Middle frontal gyrus (tissue), 1 donor: Measurements from ENCODE around the gene RBM20.

ENCODE experiments used
- DNase-seq: peaks from one replicate; pipeline ENCODE4 v3.0.0-alpha.2; 2015; ENCODE audit warnings: low spot score; ENCODE audit errors: extremely low spot score

The RBM20 gene

DNA sequence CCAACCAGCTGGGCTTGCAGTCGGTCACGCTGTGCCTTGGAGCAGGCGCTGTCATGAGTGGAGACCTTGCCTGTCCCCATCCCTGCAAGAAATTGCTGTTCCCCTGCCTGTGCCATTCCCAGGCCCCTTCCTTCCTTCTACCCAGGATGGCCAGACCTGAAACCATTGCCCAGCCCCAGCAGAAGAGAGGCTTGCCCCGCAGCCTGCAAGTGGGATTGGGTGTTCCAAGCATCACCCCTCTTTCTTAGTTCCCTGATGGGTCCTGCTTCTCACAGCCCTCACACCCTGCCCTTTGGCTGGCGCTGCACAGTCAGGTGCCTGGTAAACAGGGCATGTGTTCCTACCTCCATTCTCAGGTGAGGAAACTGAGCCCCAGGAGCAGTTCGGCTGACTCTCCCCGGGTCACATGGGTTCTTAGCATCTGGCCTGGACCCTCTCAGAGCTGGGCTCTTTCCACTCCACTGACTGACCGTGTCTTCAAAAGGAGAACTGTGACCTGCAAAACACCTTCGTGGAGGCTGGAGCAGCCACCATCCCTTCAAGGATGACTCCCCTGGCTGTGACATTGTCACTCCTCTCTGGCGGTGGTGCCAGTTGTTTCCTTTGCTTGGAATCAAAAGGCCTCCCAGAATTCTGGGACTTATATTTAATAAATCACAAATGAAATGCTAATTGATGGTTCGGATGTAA, 185.7 kb downstream of the RBM20 start:
- no peak for DNase-seq

DNA sequence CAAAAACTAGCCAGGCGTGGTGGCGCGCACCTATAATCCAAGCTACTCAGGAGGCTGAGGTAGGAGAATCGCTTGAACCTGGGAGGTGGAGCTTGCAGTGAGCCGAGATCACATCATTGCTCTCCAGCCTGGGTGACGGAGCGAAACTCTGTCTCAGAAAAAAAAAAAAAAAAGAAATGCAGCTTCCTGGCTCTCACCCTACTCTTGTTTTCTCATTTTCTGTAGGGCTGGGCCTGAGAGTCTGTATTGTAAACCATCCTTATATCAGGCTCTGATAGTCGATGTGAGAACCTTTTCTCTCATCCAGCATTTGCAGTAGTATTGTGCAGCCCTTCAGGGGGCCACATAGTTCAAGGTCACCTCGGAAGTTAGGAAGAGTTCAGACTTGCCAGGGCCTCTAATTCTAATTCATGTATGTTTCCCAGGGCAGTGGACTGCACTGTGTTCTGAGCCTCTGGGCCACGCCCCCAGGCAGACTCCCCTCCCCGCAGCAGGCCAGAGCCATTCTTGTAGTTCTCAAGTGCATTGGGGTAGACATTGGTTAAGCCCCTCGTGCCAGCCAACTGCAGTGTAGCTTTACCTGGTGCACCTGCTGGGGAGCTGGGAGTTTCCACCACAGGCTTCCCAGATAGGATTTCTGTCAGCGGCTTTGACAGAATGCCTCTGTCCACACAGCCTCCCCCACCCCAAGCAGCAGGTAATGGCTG, 189.3 kb downstream of the RBM20 start:
- no peak for DNase-seq

DNA sequence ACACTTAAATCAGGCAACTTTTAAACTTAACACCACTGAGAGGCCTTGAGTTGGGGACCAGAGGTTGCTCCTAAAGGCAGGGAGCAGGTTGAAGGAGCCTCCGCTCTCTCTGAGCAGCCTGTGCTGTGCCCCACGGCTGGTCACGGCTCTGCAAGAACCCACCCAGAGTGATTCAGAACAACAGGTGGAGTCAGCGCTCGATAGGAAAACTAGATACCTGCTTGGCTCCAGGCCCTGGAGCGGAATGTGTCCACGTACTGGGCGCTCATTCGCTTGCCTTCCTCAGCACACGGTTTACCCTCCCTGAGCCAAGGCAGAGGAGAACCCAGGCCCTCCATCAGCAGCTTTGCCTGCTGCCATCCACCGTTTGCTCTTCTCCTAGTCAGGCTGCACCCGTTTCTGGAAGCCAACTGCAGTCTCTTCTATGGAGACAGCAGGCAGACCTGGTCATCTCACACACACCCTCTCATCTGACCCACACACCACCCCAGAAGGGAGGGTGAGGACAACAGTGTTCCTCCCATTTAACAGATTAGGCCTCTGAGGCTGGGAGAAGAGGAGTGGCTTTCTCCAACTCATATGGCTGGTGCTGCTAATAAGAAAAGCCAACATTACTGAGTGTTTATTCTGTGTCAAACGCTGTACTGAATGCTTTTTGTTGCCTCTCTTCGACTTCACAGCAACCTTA, 189.9 kb downstream of the RBM20 start:
- no peak for DNase-seq

DNA sequence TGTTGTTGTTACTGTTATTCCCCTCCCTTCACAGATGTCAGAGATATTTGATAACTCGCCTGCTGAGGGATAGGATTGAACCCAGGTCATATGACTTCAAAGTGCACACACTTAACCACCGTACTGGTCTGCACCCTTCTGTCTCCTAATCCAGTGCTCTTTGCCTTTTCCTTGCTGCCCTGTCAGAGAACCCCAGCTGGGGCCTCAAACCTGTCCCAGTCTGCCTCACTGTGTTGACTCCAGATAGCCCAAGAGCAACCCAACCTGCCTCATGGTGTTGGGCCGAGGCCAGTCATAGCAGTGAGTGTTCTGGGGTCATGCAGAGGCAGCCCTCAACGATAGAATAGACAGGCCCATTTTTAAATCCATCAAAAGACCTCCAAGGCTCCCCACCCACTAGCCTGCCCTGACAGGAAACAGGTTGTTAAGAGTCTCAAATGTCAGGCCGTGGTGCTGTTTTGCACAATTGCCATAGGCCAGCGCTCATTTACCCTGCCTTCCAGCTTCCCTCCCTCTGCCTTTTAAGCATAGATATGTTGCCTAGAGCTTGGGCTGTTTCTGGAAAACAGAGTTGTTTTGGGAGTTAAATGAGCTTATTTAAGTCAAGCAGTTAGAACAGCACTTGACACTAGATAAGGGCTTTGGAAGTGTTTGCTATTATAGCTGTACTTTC, 190.6 kb downstream of the RBM20 start:
- DNase-seq = no peak

DNA sequence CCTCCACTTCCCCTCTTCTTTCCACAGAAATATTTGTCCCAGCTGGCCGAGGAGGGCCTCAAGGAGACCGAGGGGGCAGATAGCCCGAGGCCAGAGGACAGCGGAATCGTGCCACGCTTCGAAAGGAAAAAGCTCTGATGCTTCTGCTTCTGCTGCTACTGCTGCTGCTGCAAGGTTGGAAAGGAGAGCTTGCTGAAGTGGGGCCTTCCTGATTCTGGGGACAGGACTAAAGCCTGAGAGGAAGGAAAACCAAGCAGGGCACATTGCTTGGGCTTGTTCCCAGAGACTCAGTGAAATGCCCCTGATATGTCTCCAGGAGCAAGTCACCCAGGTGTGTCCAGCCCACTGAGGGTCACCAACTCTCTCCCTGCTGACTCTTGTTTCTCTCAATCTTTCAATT, 191.7 kb downstream of the RBM20 start:
- no peak for DNase-seq

DNA sequence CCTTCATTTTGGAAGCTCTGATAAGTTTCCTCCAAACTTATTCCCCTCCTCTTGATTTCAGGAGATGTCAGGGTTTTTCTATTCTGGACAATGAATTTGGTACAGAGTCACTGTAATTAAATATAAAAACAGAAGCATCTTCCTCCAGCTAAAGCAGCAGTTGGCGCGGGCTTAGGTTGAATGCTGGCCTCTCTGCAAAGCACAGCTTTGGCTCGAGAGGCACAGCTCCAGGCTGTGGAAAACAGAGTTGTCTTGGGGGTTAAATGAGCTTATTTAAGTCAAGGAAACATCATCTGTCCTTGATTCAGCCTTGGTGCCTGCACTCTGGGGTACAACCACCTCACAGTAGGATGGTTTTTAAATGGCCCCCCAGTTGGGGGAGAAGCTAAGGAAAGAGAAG, 192.6 kb downstream of the RBM20 start:
- DNase-seq = no peak

DNA sequence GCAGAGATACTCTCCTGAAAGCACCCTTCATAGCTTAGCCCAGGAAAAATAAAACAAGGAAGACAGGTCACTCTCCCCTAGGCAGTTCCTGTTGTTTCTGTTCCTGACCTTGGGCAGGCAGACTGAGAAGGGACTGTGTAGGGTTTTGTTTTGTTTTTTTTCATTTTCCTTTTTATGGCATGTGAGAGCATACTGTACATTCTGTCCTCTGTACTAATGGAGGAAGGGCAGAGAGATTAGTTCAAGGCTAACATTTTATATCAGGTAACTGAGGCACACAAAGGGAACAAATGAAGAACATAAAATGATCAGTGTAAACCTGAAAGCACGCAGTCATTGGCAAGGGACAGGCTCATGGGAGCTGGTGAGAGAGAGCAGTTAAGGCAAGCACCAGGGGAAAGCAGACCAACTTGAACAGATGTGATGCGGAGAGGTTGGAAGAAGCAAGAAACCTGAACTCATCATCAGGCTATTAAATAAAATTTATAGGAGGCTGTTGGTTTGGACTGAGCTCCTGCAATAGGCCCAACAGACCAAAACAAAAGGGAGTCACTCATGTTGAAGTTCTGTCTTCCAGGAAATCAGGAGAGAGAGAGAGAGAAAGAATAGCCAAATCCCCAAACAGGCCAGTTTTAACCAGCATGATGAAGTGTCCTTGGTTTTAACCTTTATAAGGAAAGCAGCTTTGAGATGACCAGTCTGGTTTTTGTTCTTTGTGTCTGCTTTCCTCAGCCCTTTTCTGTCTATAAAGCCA, 193.5 kb downstream of the RBM20 start:
- DNase-seq = no peak

DNA sequence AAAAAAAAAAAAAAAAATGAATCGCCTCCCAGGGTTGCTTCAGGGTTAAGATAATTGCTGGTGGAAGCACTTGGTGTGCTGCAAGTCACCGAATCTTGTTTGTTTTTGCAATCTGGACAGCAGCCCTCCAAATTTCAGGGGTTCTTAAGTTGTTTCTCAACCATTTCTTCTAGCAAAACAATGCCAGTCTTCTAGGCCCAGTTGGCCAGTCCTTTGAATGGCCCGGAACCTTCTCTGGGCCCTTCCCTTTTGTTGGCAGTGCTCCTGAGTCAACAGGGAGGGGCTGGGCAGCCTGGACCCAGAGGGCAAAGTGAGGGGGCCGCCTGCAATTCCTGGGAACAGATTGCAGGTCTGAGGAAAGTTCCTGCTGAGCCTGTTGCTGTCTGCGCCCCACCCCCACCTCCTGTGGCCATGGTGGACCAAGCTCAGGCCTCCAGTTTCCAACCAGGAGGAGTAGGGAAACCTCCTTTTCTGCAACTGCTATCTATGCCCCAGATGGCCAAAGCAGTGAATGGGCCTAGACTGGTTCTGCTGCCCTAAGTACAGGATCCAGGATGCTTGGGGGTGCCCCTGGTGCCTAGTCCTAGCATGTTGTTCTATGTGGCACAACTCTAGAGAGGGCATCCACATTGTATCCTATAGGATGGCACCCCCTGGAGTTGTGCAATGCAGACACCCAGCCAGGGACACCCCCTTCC, 196.2 kb downstream of the RBM20 start:
- no peak for DNase-seq

DNA sequence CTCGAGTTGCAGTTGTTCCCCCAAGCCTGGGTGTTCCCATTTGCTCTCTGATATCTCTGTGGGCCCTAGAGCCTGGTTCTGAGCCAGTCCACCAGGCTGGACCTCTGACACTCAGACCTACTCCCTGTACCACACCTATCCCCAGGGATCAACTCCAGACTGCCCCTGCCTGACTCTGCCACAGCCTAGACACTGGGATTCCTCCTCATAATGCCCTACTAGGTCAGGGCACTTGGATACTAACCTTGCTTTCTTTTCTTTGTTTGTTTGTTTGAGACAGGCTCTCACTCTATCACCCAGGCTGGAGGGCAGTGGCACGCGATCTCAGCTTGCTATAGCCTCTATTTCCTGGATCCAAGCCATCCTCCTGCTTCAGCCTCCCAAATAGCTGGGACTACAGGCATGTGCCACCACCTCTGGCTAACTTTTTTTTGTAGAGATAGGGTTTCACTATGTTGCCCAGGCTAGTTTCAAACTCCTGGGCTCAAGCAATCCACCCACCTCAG, 196.8 kb downstream of the RBM20 start:
- DNase-seq = no peak

DNA sequence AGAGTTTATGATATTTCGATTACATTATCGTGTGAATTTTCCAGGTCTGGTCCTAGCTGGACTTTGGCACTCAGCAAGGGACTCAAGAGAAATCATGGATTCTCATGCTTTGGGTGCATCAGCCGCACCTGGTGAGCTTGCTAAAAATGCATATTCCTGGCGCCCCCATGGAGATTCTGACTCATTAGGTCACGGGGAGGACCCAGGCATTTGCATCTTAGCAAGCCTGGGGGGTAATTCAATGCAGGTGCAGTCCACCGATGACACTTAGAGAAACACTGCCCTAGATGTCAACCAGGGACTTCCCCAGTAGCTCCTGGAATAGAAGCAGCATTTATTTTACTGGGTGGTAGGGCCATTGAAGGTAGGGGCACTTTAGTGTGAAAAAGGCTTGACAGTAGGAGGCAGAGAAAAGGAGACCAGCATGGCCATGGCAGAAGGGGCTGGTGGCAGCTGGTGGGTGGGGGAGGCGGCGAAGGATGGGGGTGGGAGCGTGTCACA, 197.7 kb downstream of the RBM20 start:
- DNase-seq = no peak

DNA sequence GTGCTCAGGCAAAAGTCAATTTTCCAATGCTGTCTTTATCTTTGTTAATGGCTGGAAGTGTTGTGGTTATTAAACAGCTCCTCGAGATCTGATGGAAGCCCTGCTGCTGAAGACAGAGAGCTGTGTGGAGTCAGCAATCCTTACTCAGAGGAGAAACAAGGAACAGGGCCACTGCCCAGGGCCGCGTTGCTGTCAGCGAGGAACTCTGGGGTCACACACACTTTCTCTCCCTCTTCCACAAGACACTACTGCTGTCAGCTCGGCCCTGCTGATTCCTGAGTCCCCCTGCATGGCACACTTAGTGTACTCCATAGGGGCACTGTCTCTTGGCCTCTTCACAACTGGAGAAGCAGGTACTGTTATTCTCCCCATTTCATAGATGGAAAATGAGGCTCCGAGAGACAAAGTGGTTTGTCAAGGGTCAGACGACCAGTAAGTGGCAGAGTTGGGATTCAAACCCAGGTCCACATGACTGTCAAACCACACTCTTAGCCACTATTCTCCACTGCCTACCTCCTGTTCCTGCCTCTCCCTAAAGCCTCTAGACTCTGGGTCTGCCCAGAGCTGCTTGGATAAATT, 198.3 kb downstream of the RBM20 start:
- DNase-seq = no peak

DNA sequence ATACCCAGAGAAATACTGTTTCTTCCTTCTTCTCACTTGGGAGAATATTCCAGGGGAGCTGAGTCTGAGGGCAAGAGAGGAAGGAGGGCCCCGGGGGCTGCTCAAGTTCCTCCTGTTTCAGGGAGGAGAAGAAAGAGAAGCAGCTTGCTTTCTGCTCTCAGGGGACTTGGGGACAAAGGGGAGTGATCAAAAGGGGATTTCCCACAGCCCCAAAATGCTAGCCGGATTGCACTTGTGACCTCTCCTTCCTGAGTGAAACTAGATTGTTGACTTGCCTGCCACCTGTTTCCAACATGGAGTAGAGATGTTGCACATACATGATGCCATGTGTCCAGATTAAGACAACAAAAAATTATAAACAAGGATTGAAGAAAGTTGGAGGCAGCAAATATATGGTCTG, 198.9 kb downstream of the RBM20 start:
- DNase-seq = no peak

DNA sequence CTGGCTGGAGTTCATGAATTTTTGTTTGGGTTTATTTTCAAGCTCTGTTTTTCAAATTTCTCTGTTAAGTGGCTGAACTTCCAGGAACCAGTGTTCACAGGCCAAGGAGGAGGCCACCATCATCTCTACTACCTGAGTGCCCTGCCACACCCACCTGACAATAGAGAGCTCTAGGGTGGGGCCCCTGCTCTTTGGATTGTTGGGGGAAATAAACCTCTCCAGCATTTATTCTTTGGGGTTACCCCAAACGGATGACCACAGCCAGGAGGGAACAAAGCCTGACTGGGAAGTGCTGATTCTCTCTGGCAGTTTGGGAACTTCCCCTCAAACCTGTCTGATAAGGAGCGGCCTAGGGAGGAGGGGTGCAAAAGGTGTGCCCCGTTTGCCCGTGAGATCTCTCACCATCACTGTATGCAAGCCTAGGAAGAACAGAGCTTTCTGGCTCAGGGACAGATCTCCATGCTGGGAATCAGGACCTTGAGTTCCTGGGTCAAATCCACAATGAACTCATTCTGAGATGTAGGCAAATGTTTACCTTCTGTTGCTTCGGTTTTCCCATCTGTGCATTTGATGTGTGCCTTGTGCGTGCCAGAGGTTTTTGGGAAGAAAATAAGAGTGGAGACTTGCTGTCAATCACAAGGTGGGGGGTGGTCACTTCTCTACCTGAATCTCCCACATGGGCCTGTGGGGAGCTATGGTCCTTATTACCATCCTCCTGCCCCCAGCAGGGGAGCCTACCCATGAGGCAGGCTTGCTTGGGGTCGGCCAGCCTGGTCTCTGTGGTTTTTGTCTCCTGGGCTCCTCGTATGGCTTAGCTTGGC, 199.9 kb downstream of the RBM20 start:
- no peak for DNase-seq

DNA sequence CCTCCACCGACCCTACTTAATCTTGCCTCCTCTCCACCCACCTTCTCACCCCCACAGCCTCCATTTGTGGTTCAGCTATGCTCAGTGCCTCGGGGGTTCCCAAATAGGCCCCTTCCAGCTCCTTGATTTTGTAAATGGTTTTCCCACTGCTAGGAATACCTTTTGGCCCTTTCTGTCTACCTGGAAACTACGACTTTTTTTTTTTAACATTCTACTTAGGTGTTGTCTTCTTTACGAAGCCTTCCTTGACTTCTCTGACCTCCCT, 200.4 kb downstream of the RBM20 start:
- no peak for DNase-seq

DNA sequence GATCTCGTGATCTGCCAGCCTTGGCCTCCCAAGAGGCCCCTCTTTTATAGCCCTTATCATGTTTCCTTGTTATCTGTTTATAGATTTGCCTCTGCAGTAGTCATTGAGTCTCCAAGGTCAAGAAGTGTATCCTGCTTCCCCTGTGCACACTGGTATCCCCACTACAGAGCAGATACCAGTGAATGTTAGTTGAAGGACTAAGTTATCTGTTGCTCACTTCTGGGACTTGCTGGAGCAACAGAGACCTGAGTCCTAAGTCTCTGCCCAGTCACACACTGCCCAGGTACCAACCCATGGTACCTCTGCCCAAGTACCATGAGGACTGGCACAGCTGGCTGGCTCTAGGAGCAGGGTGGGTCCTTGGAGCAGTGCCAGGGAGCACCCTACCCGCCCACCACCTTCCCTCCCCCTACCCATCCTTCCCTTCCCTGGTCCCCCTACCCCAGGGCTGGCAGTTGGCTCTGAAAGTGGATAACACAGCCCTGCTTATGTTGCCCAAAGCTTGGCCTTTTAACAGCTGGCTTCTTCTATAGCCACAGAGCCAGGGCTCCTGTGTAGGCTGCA, 201.1 kb downstream of the RBM20 start:
- DNase-seq = no peak

DNA sequence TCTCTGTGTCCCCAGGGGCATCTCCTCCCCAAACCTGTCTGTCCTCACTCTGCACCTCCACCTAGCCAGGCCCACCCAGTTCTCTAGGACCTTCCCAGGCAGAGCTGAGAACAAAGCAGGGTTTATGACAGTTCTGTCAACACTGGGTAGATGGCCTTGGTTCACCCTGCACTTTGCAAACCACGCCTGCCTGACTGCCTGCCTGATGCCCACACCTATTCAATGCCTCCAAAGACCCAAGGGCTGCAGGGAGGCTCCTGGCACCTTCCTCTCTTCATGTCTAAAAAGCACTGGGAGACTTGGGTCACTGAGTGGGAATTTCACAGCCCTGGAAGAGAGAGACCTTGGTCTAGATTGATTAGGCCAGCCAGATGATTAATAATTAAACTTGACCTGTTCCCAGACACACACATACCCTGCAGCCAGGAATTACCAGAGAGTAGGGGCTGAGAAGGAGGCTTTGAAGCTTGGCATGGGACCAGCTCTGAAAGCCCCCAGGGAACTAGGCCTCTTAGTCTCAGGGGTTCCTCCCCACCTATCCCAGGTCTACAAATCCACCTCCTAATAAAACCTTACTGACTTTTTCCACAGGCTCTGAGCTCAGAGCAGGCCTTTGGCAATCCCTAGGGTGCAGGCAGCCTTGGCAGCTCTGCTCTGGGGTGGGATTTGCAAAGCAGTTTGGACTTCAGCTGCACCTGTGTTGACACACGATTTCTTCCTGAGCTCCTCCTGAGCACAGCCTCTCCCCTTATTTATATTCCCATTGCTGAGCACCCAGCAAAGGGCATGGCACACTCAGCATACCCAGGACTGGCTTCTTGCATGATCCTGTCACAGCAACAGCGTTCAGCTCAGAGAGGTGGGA, 201.9 kb downstream of the RBM20 start:
- DNase-seq = no peak

DNA sequence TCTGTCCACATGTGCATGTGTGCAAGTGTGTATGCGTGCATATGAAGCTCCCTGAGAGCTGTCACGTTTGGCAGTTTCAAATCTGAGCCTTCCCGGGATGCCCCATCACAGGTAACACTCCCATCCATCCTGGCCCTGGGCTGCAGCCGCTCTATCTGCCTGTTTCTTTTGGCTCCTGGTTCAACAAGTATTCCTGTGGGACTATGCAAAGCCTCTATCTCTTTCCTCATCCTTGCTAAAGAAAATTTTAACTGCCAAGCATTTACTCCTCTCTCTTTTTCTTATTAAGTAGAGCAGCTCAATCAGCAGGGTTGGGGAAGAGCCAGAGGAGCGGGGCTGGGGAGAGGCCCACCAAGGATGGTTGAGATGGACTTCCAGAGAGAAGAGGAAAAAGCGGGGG, 203.2 kb downstream of the RBM20 start:
- DNase-seq = no peak

DNA sequence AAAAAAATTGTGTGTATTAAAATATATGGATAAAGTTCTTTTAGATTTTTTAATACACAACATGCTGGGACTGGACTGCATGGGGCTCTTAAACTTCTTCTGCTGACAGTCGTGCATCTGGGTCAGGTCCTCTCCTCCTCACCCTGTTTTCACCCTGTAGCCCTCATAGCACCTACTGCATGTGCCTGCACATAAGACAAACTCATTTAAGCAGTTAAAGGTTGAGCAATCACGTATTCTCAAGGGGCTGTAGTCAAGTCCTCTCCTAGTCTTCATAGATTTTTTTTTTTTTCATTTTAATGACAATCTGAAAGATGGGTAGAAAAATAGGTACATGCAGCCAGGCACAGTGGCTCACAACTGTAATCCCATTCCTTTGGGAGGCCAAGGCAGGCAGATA, 204.0 kb downstream of the RBM20 start:
- DNase-seq = no peak
